ENCODE data around the gene DLG1. TPM values are rescaled to one million over a fixed set of nuclear protein-coding genes. Genes with fewer than 3 reads are reported as not detected.

DLG1 gene
- total RNA-seq, 1 donor: 49.6 TPM

DNA sequence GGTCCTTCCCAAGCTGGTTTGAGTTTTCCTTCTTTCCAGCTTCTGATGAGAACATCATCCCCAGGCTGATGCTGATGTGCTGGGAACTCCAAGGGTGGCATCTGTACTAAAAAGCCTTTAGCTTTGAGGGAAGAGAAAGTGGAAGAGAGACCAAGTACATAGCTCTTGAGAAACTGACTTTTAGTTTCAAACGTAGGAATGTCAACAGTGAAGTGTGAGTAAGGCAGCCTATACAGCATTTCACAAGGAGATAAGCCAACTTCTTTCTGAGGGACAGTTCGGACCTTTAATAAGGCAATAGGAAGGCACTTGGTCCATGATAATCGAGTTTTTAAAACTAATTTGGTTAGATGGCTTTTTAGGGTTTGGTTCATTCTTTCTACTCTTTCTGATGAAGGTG lies 53.7 kb downstream of the DLG1 start:
- DNase-seq (ENCODE audit: low read depth): no peak
- H3K4me3 ChIP-seq (ENCODE audit: low read depth, low read length): no peak overlapping the region
- TF ChIP-seq, protein P1, sequence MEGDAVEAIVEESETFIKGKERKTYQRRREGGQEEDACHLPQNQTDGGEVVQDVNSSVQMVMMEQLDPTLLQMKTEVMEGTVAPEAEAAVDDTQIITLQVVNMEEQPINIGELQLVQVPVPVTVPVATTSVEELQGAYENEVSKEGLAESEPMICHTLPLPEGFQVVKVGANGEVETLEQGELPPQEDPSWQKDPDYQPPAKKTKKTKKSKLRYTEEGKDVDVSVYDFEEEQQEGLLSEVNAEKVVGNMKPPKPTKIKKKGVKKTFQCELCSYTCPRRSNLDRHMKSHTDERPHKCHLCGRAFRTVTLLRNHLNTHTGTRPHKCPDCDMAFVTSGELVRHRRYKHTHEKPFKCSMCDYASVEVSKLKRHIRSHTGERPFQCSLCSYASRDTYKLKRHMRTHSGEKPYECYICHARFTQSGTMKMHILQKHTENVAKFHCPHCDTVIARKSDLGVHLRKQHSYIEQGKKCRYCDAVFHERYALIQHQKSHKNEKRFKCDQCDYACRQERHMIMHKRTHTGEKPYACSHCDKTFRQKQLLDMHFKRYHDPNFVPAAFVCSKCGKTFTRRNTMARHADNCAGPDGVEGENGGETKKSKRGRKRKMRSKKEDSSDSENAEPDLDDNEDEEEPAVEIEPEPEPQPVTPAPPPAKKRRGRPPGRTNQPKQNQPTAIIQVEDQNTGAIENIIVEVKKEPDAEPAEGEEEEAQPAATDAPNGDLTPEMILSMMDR (IDR thresholded peaks at IDR 0.05; ENCODE audit: insufficient read depth, low read length): no peak

DNA sequence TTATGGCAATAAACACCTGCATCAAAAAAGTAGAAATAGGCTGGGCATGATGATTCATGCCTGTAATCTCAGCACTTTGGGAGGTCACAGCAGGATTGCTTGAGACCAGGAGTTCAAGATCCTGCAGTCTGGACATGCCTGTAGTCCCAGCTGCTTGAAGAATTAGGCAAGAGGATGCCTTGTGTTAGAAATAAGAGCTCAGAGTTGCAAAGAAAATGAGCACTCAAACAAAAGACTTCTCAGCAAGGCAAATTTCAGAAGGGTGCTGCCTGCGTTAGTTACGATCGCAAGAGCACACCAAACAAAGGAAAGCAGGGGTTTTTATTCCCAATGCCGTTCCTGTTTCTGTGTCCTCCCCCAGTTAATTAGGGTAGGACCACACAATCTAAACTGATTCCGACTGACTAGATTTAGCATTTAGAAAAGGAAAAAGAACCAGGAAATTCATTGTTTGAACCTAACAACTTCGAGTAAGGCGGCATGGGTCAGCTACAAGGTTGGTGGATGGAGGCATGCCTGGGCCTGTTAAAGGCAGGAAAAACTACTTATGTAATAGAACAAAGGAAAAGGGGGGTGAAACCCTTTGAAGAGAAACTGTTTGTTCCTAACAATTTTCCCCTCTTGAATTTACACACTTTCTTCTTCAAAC lies 55.5 kb downstream of the DLG1 start:
- DNase-seq (ENCODE audit: low read depth): no peak
- H3K4me3 ChIP-seq (ENCODE audit: low read depth, low read length): no peak overlapping the region
- TF ChIP-seq, protein P1 (IDR thresholded peaks at IDR 0.05; ENCODE audit: insufficient read depth, low read length): no peak

DNA sequence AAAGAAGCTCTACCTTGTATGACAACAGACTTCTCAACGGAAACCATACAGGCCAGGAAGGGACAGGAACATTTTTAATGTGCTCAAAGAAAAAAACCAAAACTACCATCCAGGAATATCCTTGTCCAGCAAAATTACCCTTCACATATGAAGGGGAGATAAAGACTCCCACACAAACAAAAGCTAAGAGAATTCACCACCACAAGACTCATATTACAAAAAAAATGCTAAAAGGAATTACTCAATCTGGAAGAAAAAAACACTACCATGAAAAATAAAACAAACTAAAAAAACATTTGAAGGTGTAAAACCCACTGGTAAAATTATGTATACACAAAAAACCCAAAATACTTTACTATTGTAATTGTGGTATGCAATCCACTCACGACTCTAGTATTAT lies 57.2 kb downstream of the DLG1 start:
- TF ChIP-seq, protein P1 (IDR thresholded peaks at IDR 0.05; ENCODE audit: insufficient read depth, low read length): no peak
- no peak for DNase-seq (ENCODE audit: low read depth)
- H3K4me3 ChIP-seq (ENCODE audit: low read depth, low read length): no peak overlapping the region

DNA sequence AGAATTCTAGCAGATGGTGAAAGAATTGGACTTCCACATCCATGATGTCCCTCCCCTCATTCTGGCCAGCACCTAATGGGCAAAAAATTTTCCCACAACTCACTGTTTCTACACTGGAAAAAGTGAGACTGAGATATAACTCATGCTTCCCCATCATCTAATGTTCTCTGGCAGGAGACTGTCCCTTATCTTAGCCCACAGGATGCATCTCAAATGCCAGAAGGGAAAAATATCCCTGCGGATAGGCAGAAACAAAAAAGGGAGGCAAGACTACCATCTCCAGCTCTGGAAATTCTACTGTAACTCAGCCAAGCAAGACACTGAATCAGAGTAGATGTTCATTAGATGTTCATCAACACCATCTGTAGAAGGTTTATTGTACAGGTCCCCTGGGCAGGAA lies 58.6 kb downstream of the DLG1 start:
- no peak for DNase-seq (ENCODE audit: low read depth)
- H3K4me3 ChIP-seq (ENCODE audit: low read depth, low read length): no peak overlapping the region
- TF ChIP-seq, protein P1 (IDR thresholded peaks at IDR 0.05; ENCODE audit: insufficient read depth, low read length): no peak

DNA sequence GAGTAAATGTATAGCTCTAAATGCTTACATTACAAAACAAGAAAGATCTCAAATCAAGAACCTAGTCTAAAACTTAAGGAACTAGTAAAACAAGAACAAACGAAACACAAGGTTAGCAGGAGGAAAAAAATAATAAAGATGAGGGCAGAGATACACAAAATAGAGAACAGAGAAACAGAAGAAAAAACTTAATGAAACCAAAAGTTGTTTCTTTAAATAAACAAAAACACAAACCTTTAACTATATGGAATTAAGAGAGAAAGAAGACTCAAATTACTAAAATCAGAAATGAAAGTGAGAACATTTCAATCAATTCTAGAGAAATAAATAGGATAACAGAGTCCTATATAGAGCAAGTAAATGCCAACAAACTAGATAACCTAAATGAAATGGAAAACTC lies 59.6 kb downstream of the DLG1 start:
- no peak for DNase-seq (ENCODE audit: low read depth)
- no peak overlapping the region for H3K4me3 ChIP-seq (ENCODE audit: low read depth, low read length)
- TF ChIP-seq, protein P1 (IDR thresholded peaks at IDR 0.05; ENCODE audit: insufficient read depth, low read length): no peak

DNA sequence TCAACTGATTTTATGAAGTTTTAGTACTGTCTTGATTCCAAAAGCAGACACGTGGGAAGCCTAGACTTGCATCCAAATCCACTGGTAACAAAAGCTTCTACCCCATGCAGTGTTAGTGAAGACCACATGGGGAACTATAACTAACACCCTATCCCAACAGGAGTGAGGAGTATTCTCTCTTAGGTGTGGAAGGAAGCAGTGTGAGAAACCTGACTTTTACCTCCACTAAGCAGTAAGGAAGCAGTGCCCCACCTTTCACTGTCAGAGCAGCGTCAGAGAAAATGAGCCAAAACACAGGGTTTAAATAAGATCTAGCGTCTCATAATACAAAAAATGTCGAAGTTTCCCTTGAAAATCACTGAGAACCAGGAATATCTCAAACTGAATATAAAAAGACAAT lies 60.5 kb downstream of the DLG1 start:
- TF ChIP-seq, protein P1 (IDR thresholded peaks at IDR 0.05; ENCODE audit: insufficient read depth, low read length): no peak
- H3K4me3 ChIP-seq (ENCODE audit: low read depth, low read length): no peak overlapping the region
- DNase-seq (ENCODE audit: low read depth): no peak

DNA sequence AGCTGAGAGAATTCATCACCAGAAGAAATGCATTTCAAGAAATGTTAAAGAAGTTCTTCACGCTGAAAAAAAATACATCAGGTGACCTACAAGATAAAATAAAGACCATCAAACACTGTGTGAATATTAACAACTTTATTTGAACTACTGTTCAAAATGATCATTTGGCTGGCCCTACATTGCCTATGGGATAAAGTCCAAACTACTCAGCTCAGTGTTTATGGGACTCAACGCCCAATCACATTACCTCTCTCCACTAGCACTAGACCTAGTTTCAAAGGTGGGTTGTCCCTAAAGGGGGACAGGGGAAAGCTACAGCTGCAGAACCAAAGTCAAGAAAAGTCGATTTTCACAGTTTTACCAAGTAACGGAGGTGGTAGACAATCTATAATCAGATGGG lies 62.0 kb downstream of the DLG1 start:
- no peak for DNase-seq (ENCODE audit: low read depth)
- TF ChIP-seq, protein P1 (IDR thresholded peaks at IDR 0.05; ENCODE audit: insufficient read depth, low read length): no peak
- H3K4me3 ChIP-seq (ENCODE audit: low read depth, low read length): no peak overlapping the region
